ENCODE data around the gene MEAK7. TPM values are rescaled to one million over a fixed set of nuclear protein-coding genes. Genes with fewer than 3 reads are reported as not detected.
"Not testable (repeated sequence)": the region's sequence is repeated elsewhere in the genome, so short reads cannot be mapped to it uniquely, and the experiment has no call there.

MEAK7 gene
- total RNA-seq, 6 experiments from 2014 or later, result 45.6 to 57.3 (median 50.8) TPM

- peaks cover 20% of the 10 kb centered on the region for H3K4me1 Mint-ChIP-seq (ENCODE audit: low read depth)
- H3K36me3 Mint-ChIP-seq (ENCODE audit: low read depth), result no peaks in the 10 kb centered on the region; the same call in none of the 2 replicates
- no peak overlapping the region for H3K27ac Mint-ChIP-seq
- H3K27me3 Mint-ChIP-seq (ENCODE audit: insufficient read depth), result peaks cover 3% of the 10 kb centered on the region
- no peaks in the 10 kb centered on the region; the same call in 1 of the 2 replicates for H3K9me3 Mint-ChIP-seq
- H3K4me3 Mint-ChIP-seq, result no peak overlapping the region
- no peak for DNase-seq
- TF ChIP-seq CTCF (IDR thresholded peaks at IDR 0.05), result no peak
These were observed 16.5 kb upstream of the MEAK7 start for GRCh38 chr16:84520725-84521496.

GRCh38 chr16:84519855-84520254, 15.4 kb upstream of the MEAK7 start:
- DNase-seq, result no peak
- H3K27me3 Mint-ChIP-seq (ENCODE audit: insufficient read depth), result peaks cover 3% of the 10 kb centered on the region
- H3K9me3 Mint-ChIP-seq, result no peaks in the 10 kb centered on the region; the same call in 1 of the 2 replicates
- no peak for TF ChIP-seq CTCF (IDR thresholded peaks at IDR 0.05)
- peaks cover 20% of the 10 kb centered on the region for H3K4me1 Mint-ChIP-seq (ENCODE audit: low read depth)
- no peak overlapping the region for H3K27ac Mint-ChIP-seq
- no peak overlapping the region for H3K4me3 Mint-ChIP-seq
- no peaks in the 10 kb centered on the region; the same call in none of the 2 replicates for H3K36me3 Mint-ChIP-seq (ENCODE audit: low read depth)

GRCh38 chr16:84518804-84519341, 14.4 kb upstream of the MEAK7 start:
- no peak for TF ChIP-seq CTCF (IDR thresholded peaks at IDR 0.05)
- no peak overlapping the region for H3K4me3 Mint-ChIP-seq
- peaks cover 20% of the 10 kb centered on the region for H3K4me1 Mint-ChIP-seq (ENCODE audit: low read depth)
- no peaks in the 10 kb centered on the region; the same call in none of the 2 replicates for H3K36me3 Mint-ChIP-seq (ENCODE audit: low read depth)
- no peaks in the 10 kb centered on the region; the same call in 1 of the 2 replicates for H3K9me3 Mint-ChIP-seq
- no peak overlapping the region for H3K27ac Mint-ChIP-seq
- H3K27me3 Mint-ChIP-seq (ENCODE audit: insufficient read depth), result peaks cover 3% of the 10 kb centered on the region
- DNase-seq, result no peak

GRCh38 chr16:84518220-84518619, 13.8 kb upstream of the MEAK7 start:
- not testable (repeated sequence) for H3K4me3 Mint-ChIP-seq; H3K27me3 Mint-ChIP-seq (ENCODE audit: insufficient read depth); H3K36me3 Mint-ChIP-seq (ENCODE audit: low read depth); H3K9me3 Mint-ChIP-seq
- peak; percentile 75 for DNase-seq
- Mint-ChIP-seq H3K27ac (peak overlapping the region; percentile 86), H3K4me1 (ENCODE audit: low read depth) (peaks cover 25% of the 10 kb centered on the region)

- DNase-seq, result no peak
- Mint-ChIP-seq H3K9me3 (no peaks in the 10 kb centered on the region), H3K27me3 (ENCODE audit: insufficient read depth) (peaks cover 3% of the 10 kb centered on the region), H3K4me1 (ENCODE audit: low read depth) (peaks cover 32% of the 10 kb centered on the region), H3K4me3 (no peak overlapping the region), H3K27ac (peak overlapping the region; percentile 86; the same call in 1 of the 2 replicates), H3K36me3 (ENCODE audit: low read depth) (no peaks in the 10 kb centered on the region; the same call in 1 of the 2 replicates)
- no peak for TF ChIP-seq CTCF (IDR thresholded peaks at IDR 0.05)
These were observed 12.9 kb upstream of the MEAK7 start for GRCh38 chr16:84517366-84517765.
